PFSK-1 (cell line): ENCODE data around the gene DYRK3.

ENCODE experiments used
- POLR2AphosphoS5 ChIP-seq: IDR thresholded peaks from 2 replicates; pipeline ENCODE4 v1.6.1; 2012; ENCODE audit warnings: low read depth, mild to moderate bottlenecking, control low read depth, low read length, moderate library complexity
- TF ChIP-seq, protein P1 (sequence below), 2 experiments: IDR thresholded peaks; 2 replicates each; pipeline versions ENCODE4 v1.6.1 to v1.8.0; 2011 to 2012; ENCODE audit warnings: low read depth in 2 of 2, low read length in 2 of 2, control low read depth in 1 of 2, inconsistent platforms in 1 of 2, mild to moderate bottlenecking in 1 of 2, moderate library complexity in 1 of 2; ENCODE audit not compliant: insufficient read depth in 1 of 2

DNA sequence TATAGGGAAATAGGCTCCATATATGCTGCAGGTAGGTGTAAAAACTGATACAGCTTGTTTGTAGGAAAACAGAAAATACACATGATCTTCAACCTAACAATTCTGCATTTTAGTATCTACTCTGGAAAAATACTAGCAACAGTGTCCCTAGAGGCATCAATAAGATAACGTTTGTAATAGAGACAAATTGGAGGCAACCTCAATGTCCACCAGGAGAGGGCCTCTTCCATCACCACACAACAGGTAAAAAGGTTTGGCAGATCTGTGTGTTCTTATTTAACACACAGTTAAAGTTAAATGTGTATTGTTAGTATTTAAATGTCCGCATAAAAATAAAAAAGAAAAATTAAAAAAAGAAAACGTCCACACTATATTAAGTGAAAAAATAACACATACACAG is 28.5 kb upstream of the DYRK3 start:
- TF ChIP-seq POLR2AphosphoS5: no peak
- TF ChIP-seq, protein P1, sequence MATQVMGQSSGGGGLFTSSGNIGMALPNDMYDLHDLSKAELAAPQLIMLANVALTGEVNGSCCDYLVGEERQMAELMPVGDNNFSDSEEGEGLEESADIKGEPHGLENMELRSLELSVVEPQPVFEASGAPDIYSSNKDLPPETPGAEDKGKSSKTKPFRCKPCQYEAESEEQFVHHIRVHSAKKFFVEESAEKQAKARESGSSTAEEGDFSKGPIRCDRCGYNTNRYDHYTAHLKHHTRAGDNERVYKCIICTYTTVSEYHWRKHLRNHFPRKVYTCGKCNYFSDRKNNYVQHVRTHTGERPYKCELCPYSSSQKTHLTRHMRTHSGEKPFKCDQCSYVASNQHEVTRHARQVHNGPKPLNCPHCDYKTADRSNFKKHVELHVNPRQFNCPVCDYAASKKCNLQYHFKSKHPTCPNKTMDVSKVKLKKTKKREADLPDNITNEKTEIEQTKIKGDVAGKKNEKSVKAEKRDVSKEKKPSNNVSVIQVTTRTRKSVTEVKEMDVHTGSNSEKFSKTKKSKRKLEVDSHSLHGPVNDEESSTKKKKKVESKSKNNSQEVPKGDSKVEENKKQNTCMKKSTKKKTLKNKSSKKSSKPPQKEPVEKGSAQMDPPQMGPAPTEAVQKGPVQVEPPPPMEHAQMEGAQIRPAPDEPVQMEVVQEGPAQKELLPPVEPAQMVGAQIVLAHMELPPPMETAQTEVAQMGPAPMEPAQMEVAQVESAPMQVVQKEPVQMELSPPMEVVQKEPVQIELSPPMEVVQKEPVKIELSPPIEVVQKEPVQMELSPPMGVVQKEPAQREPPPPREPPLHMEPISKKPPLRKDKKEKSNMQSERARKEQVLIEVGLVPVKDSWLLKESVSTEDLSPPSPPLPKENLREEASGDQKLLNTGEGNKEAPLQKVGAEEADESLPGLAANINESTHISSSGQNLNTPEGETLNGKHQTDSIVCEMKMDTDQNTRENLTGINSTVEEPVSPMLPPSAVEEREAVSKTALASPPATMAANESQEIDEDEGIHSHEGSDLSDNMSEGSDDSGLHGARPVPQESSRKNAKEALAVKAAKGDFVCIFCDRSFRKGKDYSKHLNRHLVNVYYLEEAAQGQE (IDR thresholded peaks at IDR 0.05; ENCODE audit: insufficient read depth in 1 of 2, low read depth in 2 of 2, low read length in 2 of 2): no peak
